ENCODE results near the gene SERPIND1. TPM values are rescaled to one million over a fixed set of nuclear protein-coding genes. Genes with fewer than 3 reads are reported as not detected.
"Not testable (repeated sequence)": the region's sequence is repeated elsewhere in the genome, so short reads cannot be mapped to it uniquely, and the experiment has no call there.

The SERPIND1 gene
- total and polyA plus RNA-seq, 10 of the 15 experiments (the other 5 are each of a cell fraction or from before 2014, with no cell fraction given), result 0.08 to 0.85 (median 0.38) TPM; not detected in 1

- ATAC-seq, result no peak
- Histone ChIP-seq H3K4me3 (no peak overlapping the region), H3K27ac (ENCODE audit: control insufficient read depth, insufficient read depth) (no peak overlapping the region), H4K20me1 (ENCODE audit: control insufficient read depth, insufficient read depth) (no peaks in the 10 kb centered on the region), H3K4me1 (ENCODE audit: control insufficient read depth, insufficient read depth, low read length) (no peaks in the 10 kb centered on the region), H2AFZ (ENCODE audit: control insufficient read depth, low read depth, low read length) (no peak overlapping the region), H3K4me2 (ENCODE audit: control insufficient read depth, insufficient read depth) (no peak overlapping the region), H3K9me3 (replicated peaks; ENCODE audit: control insufficient read depth, insufficient read depth, low read length) (no peaks in the 10 kb centered on the region), H3K27me3 (replicated peaks in 1 of 2; ENCODE audit: control insufficient read depth in 2 of 2, insufficient read depth in 2 of 2, low read length in 1 of 2) (no peaks in the 10 kb centered on the region), H3K36me3 (ENCODE audit: control insufficient read depth in 2 of 2, insufficient read depth in 2 of 2, low read length in 1 of 2) (peaks cover 10 to 19% of the 10 kb centered on the region in 2 experiments; a peak in 3 of 4 replicates), H3K9ac (ENCODE audit: control insufficient read depth, insufficient read depth, low read length) (no peak overlapping the region), H3K79me2 (ENCODE audit: control insufficient read depth, insufficient read depth, low read length) (no peaks in the 10 kb centered on the region)
- intact Hi-C loops (cut with micrococcal nuclease; ENCODE audit: unreplicated experiment), result no loop called here
- TF ChIP-seq EED (IDR thresholded peaks at IDR 0.05; ENCODE audit: low read depth), result no peak
- no peak for TF ChIP-seq ATF2 (IDR thresholded peaks at IDR 0.05; ENCODE audit: low read length)
- TF ChIP-seq POLR2A (IDR thresholded peaks at IDR 0.05; ENCODE audit: low read depth, low read length), result no peak
- no peak for TF ChIP-seq PKNOX1 (IDR thresholded peaks at IDR 0.05)
- TF ChIP-seq POLR2AphosphoS2 (IDR thresholded peaks at IDR 0.05; ENCODE audit: low read depth, low read length), result no peak
- no peak for TF ChIP-seq CREB1 (IDR thresholded peaks at IDR 0.05; ENCODE audit: low read depth)
- DNase-seq (ENCODE audit: low read depth, low spot score), result no peak
- no peak for FAIRE-seq
- CTCF ChIA-PET, result interaction anchor here (1.7 kb wide), 1 partner anchor 16 kb away, joined by 3 read pairs; no protein-coding TSS in a partner anchor
- BruUV-seq (replicated peaks), result no TSS peak
- RAD21 ChIA-PET (ENCODE audit: unreplicated experiment), result no interaction called here
- in situ Hi-C loops (cut with MboI), result no loop called here
- POLR2A ChIA-PET, result no interaction called here
- SMC1A ChIA-PET (ENCODE audit: uncharacterized antibody, unreplicated experiment), result interaction anchor here (1.0 kb wide), 1 partner anchor 9 kb away, joined by 3 read pairs; no protein-coding TSS in a partner anchor
- 95% methylated on average over 7 of the region's 7 CpGs for WGBS (ENCODE audit: insufficient coverage, insufficient replicate concordance, low lambda C conversion rate, missing lambda C conversion rate)
Measured at GRCh38 chr22:20766530-20766929, 7.4 kb upstream of the SERPIND1 start.

GRCh38 chr22:20769496-20769826 is 4.5 kb upstream of the SERPIND1 start:
- WGBS (ENCODE audit: insufficient coverage, insufficient replicate concordance, low lambda C conversion rate, missing lambda C conversion rate), result 99% methylated on average over 8 of the region's 9 CpGs
- H3K4me2 ChIP-seq (ENCODE audit: control insufficient read depth, insufficient read depth); H3K9me3 ChIP-seq (replicated peaks; ENCODE audit: control insufficient read depth, insufficient read depth, low read length); H3K36me3 ChIP-seq (ENCODE audit: control insufficient read depth in 2 of 2, insufficient read depth in 2 of 2, low read length in 1 of 2); H3K4me1 ChIP-seq (ENCODE audit: control insufficient read depth, insufficient read depth, low read length); H3K27me3 ChIP-seq (replicated peaks in 1 of 2; ENCODE audit: control insufficient read depth in 2 of 2, insufficient read depth in 2 of 2, low read length in 1 of 2); H3K27ac ChIP-seq (ENCODE audit: control insufficient read depth, insufficient read depth); RAD21 ChIA-PET (ENCODE audit: unreplicated experiment); H3K4me3 ChIP-seq; POLR2A ChIA-PET; FAIRE-seq; H3K9ac ChIP-seq (ENCODE audit: control insufficient read depth, insufficient read depth, low read length); ATAC-seq; BruUV-seq (replicated peaks); intact Hi-C loops (cut with micrococcal nuclease; ENCODE audit: unreplicated experiment); H3K79me2 ChIP-seq (ENCODE audit: control insufficient read depth, insufficient read depth, low read length); CTCF ChIA-PET; in situ Hi-C loops (cut with MboI); SMC1A ChIA-PET (ENCODE audit: uncharacterized antibody, unreplicated experiment); H4K20me1 ChIP-seq (ENCODE audit: control insufficient read depth, insufficient read depth); H2AFZ ChIP-seq (ENCODE audit: control insufficient read depth, low read depth, low read length); DNase-seq (ENCODE audit: low read depth, low spot score): not testable (repeated sequence)

Measured in GM12878 (cell line).